BJ (cell line): ENCODE data around the gene FBH1. TPM values are rescaled to one million over a fixed set of nuclear protein-coding genes. Genes with fewer than 3 reads are reported as not detected.
"Not testable (repeated sequence)": the region's sequence is repeated elsewhere in the genome, so short reads cannot be mapped to it uniquely, and the experiment has no call there.

Source experiments
- CTCF ChIA-PET: fragments of 350-600 bp; formaldehyde crosslinking; extraction: SDS; loops from one replicate; lab custom pipeline; 2021; ENCODE audit warnings: antibody characterized with exemption, inconsistent platforms; lab: Yijun Ruan, JAX
- POLR2A ChIA-PET: fragments of 300-600 bp; sonication (Branson Sonifier 250); formaldehyde crosslinking; extraction: SDS; loops from one replicate; lab custom pipeline; 2021; ENCODE audit warnings: antibody characterized with exemption; lab: Charles Lee
- DNase-seq: peaks from one replicate; pipeline ENCODE4 v3.0.0-alpha.2; 2011; ENCODE audit warnings: low read depth
- H3K27me3 ChIP-seq: 2 replicates; pipeline ENCODE4 v1.6.0; 2011; ENCODE audit warnings: low read length; ENCODE audit not compliant: control insufficient read depth, insufficient read depth
- H3K36me3 ChIP-seq: 2 replicates; pipeline ENCODE4 v1.5.1; 2011; ENCODE audit warnings: low read length; ENCODE audit not compliant: control insufficient read depth, insufficient read depth
- H3K4me3 ChIP-seq: 2 replicates; pipeline ENCODE4 v1.5.1; 2011; ENCODE audit warnings: low read depth, mild to moderate bottlenecking, control low read depth, low read length
- polyA plus RNA-seq: library from polyadenylated mRNA; depleted of rRNA; stranded (reverse); fragments of >200 nt; gene quantifications from 2 replicates; pipeline ENCODE4 v1.2.3, GENCODE V29; 2011
- TF ChIP-seq, protein P1 (sequence below): IDR thresholded peaks from 2 replicates; pipeline ENCODE4 v1.5.1; 2011; ENCODE audit warnings: low read depth, mild to moderate bottlenecking, control low read depth, inconsistent platforms, low read length, moderate library complexity; ENCODE audit not compliant: insufficient read depth

The FBH1 gene
- polyA plus RNA-seq, 1 experiment: 82.5 TPM

DNA sequence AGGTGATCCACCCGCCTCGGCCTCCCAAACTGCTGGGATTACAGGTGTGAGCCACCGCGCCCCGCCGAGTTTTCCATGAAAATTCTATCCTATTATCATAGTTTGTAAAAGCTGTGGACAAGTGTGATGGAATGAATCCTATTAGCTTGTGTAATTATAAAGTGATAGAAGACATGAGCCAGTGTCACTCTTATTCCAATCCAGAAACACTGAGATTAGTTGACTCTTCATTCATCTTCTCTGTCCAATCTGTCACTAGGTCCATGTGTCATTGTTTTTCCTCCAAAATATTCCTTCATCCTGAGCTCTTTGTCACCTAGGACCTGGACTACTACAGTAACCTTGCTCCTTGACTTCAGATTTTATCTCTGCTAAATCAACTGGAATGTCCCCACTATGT, 13.5 kb downstream of the FBH1 start:
- H3K27me3 ChIP-seq: no peaks in the 10 kb centered on the region
- TF ChIP-seq, protein P1, sequence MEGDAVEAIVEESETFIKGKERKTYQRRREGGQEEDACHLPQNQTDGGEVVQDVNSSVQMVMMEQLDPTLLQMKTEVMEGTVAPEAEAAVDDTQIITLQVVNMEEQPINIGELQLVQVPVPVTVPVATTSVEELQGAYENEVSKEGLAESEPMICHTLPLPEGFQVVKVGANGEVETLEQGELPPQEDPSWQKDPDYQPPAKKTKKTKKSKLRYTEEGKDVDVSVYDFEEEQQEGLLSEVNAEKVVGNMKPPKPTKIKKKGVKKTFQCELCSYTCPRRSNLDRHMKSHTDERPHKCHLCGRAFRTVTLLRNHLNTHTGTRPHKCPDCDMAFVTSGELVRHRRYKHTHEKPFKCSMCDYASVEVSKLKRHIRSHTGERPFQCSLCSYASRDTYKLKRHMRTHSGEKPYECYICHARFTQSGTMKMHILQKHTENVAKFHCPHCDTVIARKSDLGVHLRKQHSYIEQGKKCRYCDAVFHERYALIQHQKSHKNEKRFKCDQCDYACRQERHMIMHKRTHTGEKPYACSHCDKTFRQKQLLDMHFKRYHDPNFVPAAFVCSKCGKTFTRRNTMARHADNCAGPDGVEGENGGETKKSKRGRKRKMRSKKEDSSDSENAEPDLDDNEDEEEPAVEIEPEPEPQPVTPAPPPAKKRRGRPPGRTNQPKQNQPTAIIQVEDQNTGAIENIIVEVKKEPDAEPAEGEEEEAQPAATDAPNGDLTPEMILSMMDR: no peak
- ChIA-PET POLR2A (no interaction called here), CTCF (interaction anchor here (1.1 kb wide), 1 partner anchor 274 kb away, joined by 3 read pairs; no protein-coding TSS in a partner anchor)
- no peak for DNase-seq
- peaks cover 8% of the 10 kb centered on the region for H3K36me3 ChIP-seq
- no peak overlapping the region for H3K4me3 ChIP-seq

DNA sequence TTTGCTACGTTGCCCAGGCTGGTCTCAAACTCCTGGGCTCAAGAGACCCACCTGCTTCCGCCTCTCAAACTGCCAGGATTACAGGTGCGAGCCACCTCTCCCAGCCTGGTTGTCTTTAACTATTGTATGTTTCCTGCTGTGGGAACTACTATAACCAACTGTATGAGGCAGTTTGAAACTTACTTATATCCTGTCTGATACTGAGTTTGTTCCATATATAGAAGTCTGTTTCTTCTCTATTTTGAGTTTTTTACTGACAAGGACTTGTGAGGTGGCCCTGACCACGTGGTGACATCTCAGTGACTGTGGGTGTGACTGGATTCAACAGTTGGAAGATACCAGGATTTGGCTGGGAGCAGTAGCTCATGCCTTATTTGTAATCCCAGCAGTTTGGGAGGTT, 14.2 kb downstream of the FBH1 start:
- POLR2A ChIA-PET: no interaction called here
- Histone ChIP-seq H3K36me3 (peaks cover 9% of the 10 kb centered on the region), H3K4me3 (no peak overlapping the region), H3K27me3 (no peaks in the 10 kb centered on the region)
- DNase-seq: no peak
- CTCF ChIA-PET: interaction anchor here (1.1 kb wide), 1 partner anchor 275 kb away, joined by 3 read pairs; no protein-coding TSS in a partner anchor
- TF ChIP-seq, protein P1: no peak

DNA sequence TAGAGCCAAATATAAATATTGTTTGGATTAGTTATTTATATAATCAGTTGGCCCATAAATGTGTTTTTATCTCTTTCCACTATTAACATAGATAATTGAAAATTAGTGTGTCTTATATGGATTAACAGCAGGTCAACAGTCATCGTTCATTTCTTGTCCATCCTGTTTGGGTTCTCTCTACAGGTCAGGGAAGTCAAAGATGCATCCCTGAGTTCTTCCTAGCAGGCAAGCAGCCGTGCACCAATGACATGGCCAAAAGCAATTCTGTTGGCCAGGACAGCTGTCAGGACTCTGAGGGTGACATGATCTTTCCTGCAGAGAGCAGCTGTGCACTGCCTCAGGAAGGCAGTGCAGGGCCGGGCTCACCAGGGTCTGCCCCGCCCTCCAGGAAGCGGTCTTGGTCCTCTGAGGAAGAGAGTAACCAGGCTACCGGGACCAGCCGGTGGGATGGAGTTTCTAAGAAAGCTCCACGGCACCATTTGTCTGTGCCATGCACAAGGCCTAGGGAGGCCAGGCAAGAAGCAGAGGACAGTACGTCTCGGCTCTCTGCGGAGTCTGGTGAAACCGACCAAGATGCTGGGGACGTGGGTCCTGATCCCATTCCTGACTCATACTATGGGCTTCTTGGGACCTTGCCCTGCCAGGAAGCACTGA, 15.9 kb downstream of the FBH1 start:
- Histone ChIP-seq H3K4me3 (no peak overlapping the region), H3K36me3 (peaks cover 14% of the 10 kb centered on the region), H3K27me3 (no peaks in the 10 kb centered on the region)
- CTCF ChIA-PET: no interaction called here
- TF ChIP-seq, protein P1: no peak
- DNase-seq: no peak
- POLR2A ChIA-PET: no interaction called here

DNA sequence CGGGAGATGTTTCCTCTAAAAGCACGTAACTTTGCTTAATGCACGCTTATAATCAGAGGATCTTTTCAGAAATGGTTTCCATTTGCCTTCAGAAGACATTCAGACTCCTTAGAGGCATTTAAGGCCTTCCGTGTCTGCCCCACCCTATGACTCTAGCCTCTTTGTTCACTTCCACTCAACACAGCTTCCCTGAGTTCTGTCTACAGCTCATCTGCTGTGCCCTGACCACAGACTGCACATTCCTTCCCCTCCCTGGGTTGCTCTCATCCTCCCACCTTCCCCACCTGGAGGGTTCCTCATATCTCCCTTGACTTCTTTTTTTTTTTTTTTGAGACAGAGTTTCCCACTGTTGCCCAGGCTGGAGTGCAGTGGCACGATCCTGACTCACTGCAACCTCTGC, 16.6 kb downstream of the FBH1 start:
- CTCF ChIA-PET: no interaction called here

DNA sequence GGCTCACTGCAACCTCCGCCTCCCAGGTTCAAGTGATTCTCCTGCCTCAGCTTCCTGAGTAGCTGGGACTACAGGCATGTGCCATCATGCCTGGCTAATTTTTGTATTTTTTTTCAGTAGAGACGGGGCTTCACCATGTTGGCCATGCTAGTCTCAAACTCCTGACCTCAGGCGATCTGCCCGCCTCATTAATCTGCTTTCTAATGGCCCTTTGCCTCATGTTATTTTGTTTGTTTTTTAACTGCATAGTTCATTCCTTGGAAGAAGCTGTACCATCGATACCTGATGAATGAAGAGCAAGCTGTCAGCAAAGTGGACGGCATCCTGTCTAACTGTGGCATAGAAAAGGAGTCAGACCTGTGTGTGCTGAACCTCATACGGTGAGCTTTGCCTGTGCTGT, 18.6 kb downstream of the FBH1 start:
- H3K4me3 ChIP-seq, DNase-seq, H3K27me3 ChIP-seq: not testable (repeated sequence)
- CTCF ChIA-PET: interaction anchor here (1.1 kb wide), 1 partner anchor 15 kb away, joined by 3 read pairs; no protein-coding TSS in a partner anchor
- H3K36me3 ChIP-seq: peaks cover 25% of the 10 kb centered on the region
- POLR2A ChIA-PET: interaction anchor here (0.5 kb wide), 1 partner anchor 96 kb away, joined by 4 read pairs; the partner anchor contains the start of gene GDI2

More for the DNA sequence above, 16.6 kb downstream of the FBH1 start:
- Histone ChIP-seq H3K36me3 (peaks cover 20% of the 10 kb centered on the region), H3K27me3 (no peaks in the 10 kb centered on the region), H3K4me3 (no peak overlapping the region)
- TF ChIP-seq, protein P1: no peak
- DNase-seq: no peak
- POLR2A ChIA-PET: no interaction called here
